CD4-positive, alpha-beta T cell treated with Interleukin-17A for 4 hours (primary cell): ENCODE data around the gene MAN1A1.
"Not testable (repeated sequence)": the region's sequence is repeated elsewhere in the genome, so short reads cannot be mapped to it uniquely, and the experiment has no call there.

Source experiments
- DNase-seq: peaks from one replicate; pipeline ENCODE4 v3.0.0-alpha.2; 2020; ENCODE audit warnings: mixed read lengths

The MAN1A1 gene

DNA sequence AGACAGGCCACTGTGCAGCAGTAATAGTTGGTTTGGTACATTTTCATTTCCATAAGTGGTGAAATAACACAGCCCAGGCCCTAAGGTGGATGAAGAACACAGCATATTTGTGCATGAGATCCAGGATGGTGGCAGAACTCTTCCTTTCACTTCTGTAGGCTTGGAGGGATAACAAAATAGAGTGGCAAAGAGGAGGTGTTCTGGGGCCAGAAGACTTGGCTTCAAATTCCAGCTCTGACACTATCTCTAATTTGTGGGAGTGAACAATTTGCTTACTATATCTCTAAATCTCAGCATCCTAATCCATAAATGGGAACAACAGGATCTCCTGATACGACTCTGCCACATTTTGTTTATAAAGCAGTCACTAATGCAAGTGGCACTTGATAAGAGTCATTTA lies 159.4 kb downstream of the MAN1A1 start:
- DNase-seq = no peak

- DNase-seq = no peak
These were observed 160.1 kb downstream of the MAN1A1 start for GRCh38 chr6:119189498-119189897.

GRCh38 chr6:119187596-119187995 lies 162.0 kb downstream of the MAN1A1 start:
- no peak for DNase-seq

GRCh38 chr6:119186490-119186889 lies 163.1 kb downstream of the MAN1A1 start:
- no peak for DNase-seq

DNA sequence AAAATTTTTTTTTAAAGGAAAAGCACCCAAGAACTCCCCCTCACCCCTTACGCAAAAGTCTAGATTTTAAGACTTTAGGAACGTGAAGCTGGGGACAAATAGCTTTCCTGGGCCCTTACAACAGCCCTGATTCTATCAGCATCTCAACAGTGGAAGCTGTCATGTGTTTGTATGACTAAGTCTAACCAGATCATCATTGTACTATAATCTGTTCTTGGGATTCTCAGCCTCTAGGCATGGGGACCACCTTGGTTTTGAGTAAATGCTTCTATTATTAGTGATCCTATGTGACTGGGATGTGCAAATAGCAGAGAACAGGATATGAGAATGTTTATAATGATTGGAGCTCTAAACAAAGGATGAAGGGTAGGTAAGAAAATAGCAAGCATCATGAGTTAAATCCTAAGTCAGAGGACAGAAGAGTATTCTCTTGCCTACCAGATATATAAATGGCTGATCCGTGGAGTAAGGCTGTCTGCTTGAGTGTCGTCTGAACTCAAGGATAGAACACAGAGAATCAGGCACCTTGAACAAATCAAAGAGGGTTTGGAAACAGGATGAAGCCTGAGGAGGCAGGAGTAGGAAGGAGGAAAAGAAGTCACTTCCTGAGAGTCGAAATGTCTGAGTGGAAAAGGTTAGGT lies 165.4 kb downstream of the MAN1A1 start:
- DNase-seq = no peak

DNA sequence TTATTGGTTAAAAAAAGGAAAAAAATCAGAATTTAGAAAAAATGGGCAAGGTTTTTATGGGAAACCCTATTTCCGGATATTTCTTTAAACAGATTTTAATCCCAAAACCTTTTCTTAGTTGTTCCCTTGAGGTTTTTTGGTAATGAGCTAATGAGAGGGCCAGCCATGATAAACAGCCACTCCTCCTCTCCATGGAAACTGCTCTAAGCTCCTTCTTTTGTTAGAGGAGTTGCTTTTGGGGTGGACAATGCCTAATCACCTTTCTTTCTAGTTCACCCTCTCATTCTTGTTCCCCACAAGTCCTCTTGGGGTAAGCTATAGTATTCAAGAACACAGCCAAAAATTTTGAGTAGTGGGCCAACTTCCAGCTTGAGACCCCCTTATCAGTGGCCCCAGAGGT lies 166.1 kb downstream of the MAN1A1 start:
- DNase-seq = no peak

GRCh38 chr6:119182875-119183274 lies 166.7 kb downstream of the MAN1A1 start:
- no peak for DNase-seq

GRCh38 chr6:119182216-119182803 lies 167.3 kb downstream of the MAN1A1 start:
- no peak for DNase-seq

DNA sequence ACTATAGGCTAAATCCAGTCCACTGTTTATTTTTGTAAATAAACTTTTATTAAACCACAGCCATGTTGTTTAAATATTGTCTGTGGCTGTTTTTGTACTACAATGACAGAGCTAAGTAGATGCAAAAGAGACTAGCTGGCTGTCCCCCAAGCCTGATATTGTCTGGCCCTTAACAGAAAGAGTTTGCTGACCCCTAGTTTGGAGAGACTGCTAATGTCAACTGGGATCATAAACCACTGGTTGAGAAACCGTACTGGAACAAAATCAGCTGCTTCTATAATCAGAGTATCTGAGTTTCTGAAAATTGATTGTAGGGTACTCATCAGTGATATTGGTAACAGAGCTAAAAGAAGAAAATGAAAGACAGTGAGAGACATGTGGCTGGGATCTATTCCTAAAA lies 168.5 kb downstream of the MAN1A1 start:
- DNase-seq = no peak

DNA sequence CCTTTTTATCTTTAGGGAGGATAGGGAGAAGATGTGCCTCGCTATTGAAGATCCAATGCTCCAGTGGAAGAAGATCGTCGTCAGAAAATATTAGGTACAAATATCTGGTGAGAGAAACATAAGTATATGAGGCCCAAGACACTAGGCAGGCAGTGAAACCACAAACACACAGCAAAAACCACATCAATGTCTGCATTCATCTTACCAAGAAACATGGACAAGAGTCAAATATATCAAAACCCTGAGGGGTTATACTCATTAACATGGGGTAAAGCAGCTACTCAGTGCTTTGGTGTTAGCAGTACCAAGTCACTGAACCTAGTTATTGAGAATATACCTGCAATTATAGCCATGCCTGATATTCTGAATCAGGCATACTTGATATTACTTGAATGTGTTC lies 169.7 kb downstream of the MAN1A1 start:
- DNase-seq = no peak

GRCh38 chr6:119179062-119179461 lies 170.5 kb downstream of the MAN1A1 start:
- no peak for DNase-seq

DNA sequence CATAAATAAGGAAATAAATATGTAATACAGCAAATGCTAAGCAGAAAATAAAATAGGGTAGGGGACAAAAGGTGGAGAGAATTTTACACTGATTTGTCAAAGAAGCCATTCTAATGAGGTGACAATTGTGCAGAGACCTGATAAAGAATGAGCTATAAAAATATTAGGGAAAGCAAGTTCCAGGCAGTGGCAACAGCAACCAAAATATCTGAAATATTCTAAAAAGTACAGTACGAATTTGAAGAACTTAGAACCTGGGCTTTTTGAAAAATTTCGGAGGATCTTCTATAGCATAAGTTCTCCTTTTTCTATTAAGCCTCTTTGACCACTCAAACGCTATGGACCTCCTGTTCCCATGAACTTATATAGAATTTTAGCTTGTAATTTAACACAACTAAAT lies 173.1 kb downstream of the MAN1A1 start:
- DNase-seq = no peak

DNA sequence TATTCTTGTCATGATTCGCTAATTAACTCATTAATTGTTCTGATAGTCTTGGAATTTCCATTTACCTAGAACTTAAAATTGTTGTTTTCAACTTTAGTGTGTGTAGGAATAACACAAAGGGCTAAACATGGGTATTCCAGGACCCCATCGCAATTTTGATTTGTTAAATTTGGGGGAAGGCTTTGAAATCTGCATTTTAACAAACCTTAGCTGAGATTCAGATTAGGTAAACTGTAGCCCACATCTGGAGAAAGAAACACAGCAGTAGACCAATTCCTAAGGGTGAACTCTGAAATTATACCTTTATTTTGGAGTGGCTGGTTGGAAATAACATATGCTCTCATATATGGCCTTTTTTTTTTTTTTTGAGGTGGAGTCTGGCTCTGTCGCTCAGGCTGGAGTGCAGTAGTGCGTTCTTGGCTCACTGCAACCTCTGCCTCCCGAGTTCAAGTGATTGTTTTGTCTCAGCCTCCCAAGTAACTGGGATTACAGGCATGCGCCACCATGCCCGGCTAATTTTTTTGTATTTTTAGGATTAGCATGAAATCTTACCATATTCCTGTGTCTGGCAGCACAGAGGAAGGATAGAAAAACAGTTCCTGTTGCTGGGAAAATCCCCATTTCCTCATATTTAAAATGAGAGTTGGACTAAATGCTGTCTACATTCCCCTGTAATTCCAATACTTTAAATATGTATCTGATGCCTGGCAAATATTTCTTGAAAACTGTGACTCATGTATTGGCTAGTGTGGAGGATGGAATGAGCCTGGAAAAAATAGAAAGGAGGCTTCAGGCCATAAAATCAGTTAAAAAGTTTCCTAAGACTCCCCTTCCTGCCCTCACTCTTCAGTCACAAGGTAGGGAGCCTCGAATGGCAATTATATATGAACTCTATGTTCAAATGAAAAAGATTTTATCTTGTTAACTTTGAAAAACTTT lies 174.4 kb downstream of the MAN1A1 start:
- no peak for DNase-seq

GRCh38 chr6:119174085-119174445 lies 175.5 kb downstream of the MAN1A1 start:
- no peak for DNase-seq

DNA sequence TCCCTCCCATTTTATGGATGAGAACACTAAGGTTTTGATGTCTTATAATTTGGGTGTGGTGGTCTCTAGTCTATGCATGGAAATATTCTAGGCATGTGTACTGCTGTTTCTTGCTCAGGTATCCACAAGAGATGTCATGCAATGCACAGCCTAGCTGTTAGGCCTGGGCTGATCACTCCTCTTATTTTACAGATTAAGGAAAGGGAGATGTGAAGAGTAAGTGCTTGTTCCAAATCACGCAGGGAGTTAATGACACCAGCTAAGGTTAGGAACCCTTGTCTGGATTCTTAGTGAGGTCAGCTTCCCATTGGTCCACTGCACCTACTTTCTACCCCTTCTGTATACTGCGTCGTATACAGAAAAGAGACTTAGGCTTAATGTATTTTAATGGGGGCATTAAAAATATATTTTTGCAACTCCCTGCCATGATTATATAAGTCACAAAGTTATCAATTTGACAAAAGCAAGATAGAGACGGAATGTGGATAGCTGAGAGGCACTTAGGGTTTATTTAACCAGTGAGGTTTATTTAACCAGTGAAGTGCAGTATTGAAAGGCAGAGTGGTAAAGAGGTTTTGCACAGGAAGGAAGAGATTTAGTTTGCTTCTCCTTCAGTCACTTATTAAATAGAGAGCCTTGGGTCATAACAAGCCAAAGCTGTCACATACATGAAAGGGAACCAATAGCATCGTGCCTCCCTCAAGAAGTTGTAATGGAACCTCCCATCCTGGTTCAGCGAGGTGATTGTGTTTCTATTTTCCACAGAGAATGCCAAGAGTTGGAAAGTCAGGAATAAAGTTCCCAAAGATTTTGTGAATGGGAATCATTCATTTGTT lies 176.1 kb downstream of the MAN1A1 start:
- DNase-seq = no peak

DNA sequence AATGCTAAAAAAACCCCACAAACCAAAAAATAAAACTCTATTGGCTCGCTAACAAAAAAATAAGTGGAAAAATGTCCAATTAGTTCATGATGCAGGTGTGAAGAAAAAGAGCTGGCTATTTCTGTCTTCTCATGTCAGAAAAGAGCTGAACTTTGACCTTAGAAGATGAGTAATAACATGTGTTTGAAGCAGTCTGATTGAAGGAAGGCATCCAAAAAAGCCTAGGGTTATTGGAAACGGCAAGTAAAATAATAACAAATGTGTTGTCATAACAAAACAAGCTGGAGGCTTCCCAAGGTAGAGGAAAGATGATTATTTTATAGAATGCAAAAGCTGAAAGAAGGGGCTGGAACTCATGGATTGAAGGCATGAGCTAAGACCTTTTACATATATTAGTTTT lies 176.7 kb downstream of the MAN1A1 start:
- no peak for DNase-seq

DNA sequence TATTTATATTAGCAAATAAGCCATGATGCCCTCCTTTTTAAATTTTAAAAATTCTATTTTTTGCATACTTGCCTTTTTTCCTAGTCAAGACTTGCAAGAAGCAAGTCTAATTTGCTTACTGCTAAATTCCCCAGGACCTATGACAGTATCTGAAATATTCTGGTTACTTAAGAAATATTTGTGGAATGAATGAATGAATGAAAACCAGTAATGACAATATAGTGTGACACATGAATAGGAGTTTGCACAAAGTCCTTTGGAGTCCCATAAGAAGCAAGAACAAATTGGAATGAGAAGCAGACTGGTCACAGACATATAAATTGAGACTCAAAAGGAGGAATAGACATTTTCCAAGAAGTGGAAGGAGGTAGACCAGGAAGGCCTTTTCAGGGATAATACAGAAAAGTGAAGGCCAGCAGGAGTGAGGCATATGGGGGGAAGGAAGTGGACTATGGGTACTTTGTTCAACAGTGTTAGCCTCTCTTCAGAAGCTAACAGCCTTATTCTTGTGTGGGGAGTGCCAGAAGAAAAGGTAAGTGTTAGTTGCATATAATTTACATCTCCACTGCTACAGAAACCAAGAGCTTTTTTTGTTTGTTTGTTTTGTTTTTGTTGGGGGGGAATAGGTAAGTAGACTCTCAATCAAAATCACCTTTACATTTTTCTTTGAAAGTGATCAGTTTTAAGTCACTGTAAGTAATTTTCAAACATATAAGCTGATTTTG lies 177.5 kb downstream of the MAN1A1 start:
- DNase-seq = no peak

GRCh38 chr6:119171088-119171841 lies 178.3 kb downstream of the MAN1A1 start:
- DNase-seq = no peak

- DNase-seq = no peak
These were observed 179.0 kb downstream of the MAN1A1 start for GRCh38 chr6:119170447-119171087.

DNA sequence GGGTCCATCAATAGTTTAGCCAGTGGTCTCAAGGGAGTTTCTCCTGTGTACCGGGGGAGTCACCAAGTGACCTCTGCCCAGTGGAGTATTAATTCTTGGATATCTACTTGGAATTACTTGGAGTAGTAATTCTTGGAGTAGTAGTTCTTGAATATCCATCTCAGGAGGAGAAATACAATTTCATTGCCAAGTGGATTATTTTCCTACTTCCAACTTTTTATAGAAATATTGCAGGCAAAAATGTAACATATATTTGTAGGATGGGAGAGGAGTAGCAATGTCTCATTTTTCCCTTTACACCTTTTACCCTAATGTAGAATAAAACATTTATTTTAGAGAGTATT lies 179.5 kb downstream of the MAN1A1 start:
- no peak for DNase-seq

- not testable (repeated sequence) for DNase-seq
These were observed 180.2 kb downstream of the MAN1A1 start for GRCh38 chr6:119169355-119169754.
